Vagina (tissue), 2 donors: ENCODE data around the gene LAMB1. TPM values are rescaled to one million over a fixed set of nuclear protein-coding genes. Genes with fewer than 3 reads are reported as not detected.

Experiments
- DNase-seq, 2 donors: peaks; one replicate each; pipeline ENCODE4 v3.0.0-alpha.2; 2017; ENCODE audit errors: extremely low spot score in 2 of 2
- H3K27ac ChIP-seq: fragments of 200-600 bp; sonication (generic); one replicate; pipeline ENCODE4 v1.5.1; 2019
- H3K27me3 ChIP-seq: fragments of 200-600 bp; sonication (generic); one replicate; pipeline ENCODE4 v1.5.1; 2019
- H3K36me3 ChIP-seq, 2 donors: fragments of 200-600 bp; sonication (generic); one replicate each; pipeline ENCODE4 v1.5.1; 2017 to 2019
- H3K4me1 ChIP-seq: fragments of 200-600 bp; sonication (generic); one replicate; pipeline ENCODE4 v1.5.1; 2019
- H3K4me3 ChIP-seq, 2 donors: fragments of 200-600 bp; sonication (generic); 1 replicate in 1 of 2; 2 replicates in 1 of 2; pipeline ENCODE4 v1.5.1; 2016 to 2019
- H3K9me3 ChIP-seq: fragments of 200-600 bp; sonication (generic); one replicate; pipeline ENCODE4 v1.5.1; 2019
- POLR2A ChIP-seq, 2 donors: fragments of 450-650 bp; IDR thresholded peaks; one replicate each; pipeline ENCODE4 v1.6.1; 2017; ENCODE audit warnings: antibody characterized with exemption in 2 of 2, mild to moderate bottlenecking in 2 of 2, moderate library complexity in 2 of 2
- POLR2AphosphoS5 ChIP-seq, 2 donors: sonication (generic); formaldehyde crosslinking; IDR thresholded peaks; one replicate each; pipeline ENCODE4 v1.9.0; 2017; ENCODE audit warnings: antibody characterized with exemption in 2 of 2, mild to moderate bottlenecking in 2 of 2, low read depth in 1 of 2; ENCODE audit not compliant: insufficient read depth in 1 of 2
- intact Hi-C: fragments of 100-400 bp; cut with DNase I; formaldehyde crosslinking; loops from one replicate; pipeline ENCODE4 v1.15.1; 2023
- total RNA-seq: library from RNA; depleted of rRNA; stranded (reverse); fragments of >200 nt; gene quantifications from one replicate; pipeline ENCODE4 v1.2.3, GENCODE V29; 2016
- TF ChIP-seq, protein P1 (sequence below), 3 experiments: fragments of 450-650 bp in 2 of 3; fragments of 200-600 bp in 1 of 3; sonication (generic) in 1 of 3; IDR thresholded peaks; one replicate each; pipeline ENCODE4 v1.5.1; 2017 to 2019; ENCODE audit warnings: antibody characterized with exemption in 3 of 3, mild to moderate bottlenecking in 2 of 3, moderate library complexity in 2 of 3

The LAMB1 gene
- total RNA-seq, 1 donor from 2014 or later, result 152 TPM

DNA sequence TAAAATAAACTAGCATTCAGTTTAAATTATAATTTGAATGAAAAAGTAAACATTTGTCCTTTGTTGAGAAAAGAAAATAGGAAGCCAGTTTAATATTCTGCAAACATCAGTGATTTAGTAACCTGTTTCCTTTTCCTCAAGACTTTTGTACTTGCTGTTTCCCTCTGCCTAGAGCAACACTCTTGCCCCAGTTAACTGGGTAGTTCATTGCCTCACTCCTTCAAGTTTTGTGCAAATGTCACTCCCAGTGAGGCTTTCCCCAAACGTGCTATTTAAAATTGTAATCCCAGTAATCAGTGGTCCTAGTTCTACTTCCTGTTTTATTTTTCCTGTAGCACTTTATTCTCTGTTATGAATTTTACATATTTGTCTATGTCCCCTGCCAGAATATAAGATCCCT lies 88.1 kb downstream of the LAMB1 start:
- Histone ChIP-seq H3K27ac (no peak overlapping the region), H3K4me3 (no peak overlapping the region), H3K4me1 (no peaks in the 10 kb centered on the region), H3K27me3 (no peaks in the 10 kb centered on the region), H3K36me3 (peaks cover 0 to 54% of the 10 kb centered on the region in 2 donors), H3K9me3 (no peaks in the 10 kb centered on the region)
- TF ChIP-seq POLR2AphosphoS5 (IDR thresholded peaks at IDR 0.05; ENCODE audit: insufficient read depth in 1 of 2, low read depth in 1 of 2), result no peak
- intact Hi-C loops, result no loop called here
- no peak for DNase-seq

DNA sequence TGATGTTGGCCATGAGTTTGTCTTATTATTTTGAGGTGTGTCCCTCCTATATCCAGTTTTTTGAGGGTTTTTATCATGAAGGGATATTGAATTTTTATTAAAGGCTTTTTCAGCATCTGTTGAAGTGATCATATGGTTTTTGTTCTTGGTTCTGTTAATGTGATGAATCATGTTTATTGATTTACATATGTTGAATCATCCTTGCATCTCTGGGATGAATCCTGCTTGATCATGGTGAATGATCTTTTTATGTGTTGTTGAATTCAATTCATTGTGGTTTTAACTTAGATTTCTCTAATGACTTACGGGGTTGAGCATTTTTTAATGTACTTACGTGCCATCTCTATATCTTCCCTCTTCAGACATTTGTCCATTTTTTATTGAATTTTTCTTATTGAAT lies 89.1 kb downstream of the LAMB1 start:
- Histone ChIP-seq H3K4me3 (no peak overlapping the region), H3K27me3 (no peaks in the 10 kb centered on the region), H3K27ac (no peak overlapping the region), H3K9me3 (no peaks in the 10 kb centered on the region), H3K4me1 (no peaks in the 10 kb centered on the region), H3K36me3 (peaks cover 0 to 48% of the 10 kb centered on the region in 2 donors)
- TF ChIP-seq, protein P1, sequence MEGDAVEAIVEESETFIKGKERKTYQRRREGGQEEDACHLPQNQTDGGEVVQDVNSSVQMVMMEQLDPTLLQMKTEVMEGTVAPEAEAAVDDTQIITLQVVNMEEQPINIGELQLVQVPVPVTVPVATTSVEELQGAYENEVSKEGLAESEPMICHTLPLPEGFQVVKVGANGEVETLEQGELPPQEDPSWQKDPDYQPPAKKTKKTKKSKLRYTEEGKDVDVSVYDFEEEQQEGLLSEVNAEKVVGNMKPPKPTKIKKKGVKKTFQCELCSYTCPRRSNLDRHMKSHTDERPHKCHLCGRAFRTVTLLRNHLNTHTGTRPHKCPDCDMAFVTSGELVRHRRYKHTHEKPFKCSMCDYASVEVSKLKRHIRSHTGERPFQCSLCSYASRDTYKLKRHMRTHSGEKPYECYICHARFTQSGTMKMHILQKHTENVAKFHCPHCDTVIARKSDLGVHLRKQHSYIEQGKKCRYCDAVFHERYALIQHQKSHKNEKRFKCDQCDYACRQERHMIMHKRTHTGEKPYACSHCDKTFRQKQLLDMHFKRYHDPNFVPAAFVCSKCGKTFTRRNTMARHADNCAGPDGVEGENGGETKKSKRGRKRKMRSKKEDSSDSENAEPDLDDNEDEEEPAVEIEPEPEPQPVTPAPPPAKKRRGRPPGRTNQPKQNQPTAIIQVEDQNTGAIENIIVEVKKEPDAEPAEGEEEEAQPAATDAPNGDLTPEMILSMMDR (IDR thresholded peaks at IDR 0.05), result no peak
- TF ChIP-seq POLR2A (IDR thresholded peaks at IDR 0.05), result no peak
- TF ChIP-seq POLR2AphosphoS5 (IDR thresholded peaks at IDR 0.05; ENCODE audit: insufficient read depth in 1 of 2, low read depth in 1 of 2), result no peak
- DNase-seq, result no peak
- intact Hi-C loops, result no loop called here

DNA sequence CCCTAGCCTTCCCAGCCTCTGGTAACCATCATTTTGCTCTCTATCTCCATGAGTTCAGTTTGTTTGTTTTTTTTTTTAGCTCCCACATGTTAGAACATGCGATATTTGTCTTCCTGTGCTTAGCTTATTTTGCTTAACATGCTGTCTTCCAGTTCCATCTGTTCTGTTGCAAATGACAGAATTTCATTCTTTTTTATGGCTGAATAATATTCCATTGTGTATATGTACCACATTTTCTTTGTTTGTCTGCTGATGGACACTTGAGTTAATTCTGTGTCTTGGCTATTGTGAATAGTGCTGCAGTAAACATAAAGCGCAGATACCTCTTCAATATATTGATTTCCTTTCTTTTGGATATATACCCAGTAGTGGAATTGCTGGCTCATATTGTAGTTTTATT lies 91.0 kb downstream of the LAMB1 start:
- intact Hi-C loops, result no loop called here
- H3K27me3 ChIP-seq, result no peaks in the 10 kb centered on the region
- H3K4me3 ChIP-seq, result no peak overlapping the region
- no peaks in the 10 kb centered on the region for H3K4me1 ChIP-seq
- TF ChIP-seq, protein P1 (IDR thresholded peaks at IDR 0.05), result no peak
- TF ChIP-seq POLR2A (IDR thresholded peaks at IDR 0.05) (no peak), POLR2AphosphoS5 (IDR thresholded peaks at IDR 0.05; ENCODE audit: insufficient read depth in 1 of 2, low read depth in 1 of 2) (no peak)
- no peak overlapping the region for H3K27ac ChIP-seq
- H3K36me3 ChIP-seq, result peaks cover 0 to 43% of the 10 kb centered on the region in 2 donors
- H3K9me3 ChIP-seq, result no peaks in the 10 kb centered on the region
- DNase-seq, result no peak

DNA sequence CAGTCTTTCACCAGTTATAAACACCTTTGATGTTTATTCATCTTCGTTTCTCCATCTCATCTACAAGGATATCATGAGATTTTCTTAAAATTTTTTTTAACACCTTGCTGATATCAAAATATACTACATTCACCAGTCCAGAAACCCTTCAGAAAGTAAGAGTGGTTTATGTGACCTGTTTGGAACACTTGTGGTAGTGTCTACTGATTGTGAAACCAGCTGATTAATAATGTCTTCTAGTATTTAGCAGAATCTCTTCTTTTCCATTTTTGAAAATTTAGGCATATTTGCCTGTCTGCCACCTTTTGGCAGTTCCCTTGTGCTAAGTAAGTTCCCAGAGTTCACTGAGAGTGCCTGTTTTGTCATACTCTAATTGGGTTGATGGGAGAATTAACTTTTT lies 93.5 kb downstream of the LAMB1 start:
- intact Hi-C loops, result no loop called here
- Histone ChIP-seq H3K4me3 (no peak overlapping the region), H3K27me3 (no peaks in the 10 kb centered on the region), H3K9me3 (no peaks in the 10 kb centered on the region), H3K4me1 (no peaks in the 10 kb centered on the region), H3K36me3 (peaks cover 0 to 49% of the 10 kb centered on the region in 2 donors), H3K27ac (no peak overlapping the region)
- DNase-seq, result no peak
- TF ChIP-seq POLR2A (IDR thresholded peaks at IDR 0.05), result no peak
- TF ChIP-seq, protein P1 (IDR thresholded peaks at IDR 0.05), result no peak
- TF ChIP-seq POLR2AphosphoS5 (IDR thresholded peaks at IDR 0.05; ENCODE audit: insufficient read depth in 1 of 2, low read depth in 1 of 2), result no peak

DNA sequence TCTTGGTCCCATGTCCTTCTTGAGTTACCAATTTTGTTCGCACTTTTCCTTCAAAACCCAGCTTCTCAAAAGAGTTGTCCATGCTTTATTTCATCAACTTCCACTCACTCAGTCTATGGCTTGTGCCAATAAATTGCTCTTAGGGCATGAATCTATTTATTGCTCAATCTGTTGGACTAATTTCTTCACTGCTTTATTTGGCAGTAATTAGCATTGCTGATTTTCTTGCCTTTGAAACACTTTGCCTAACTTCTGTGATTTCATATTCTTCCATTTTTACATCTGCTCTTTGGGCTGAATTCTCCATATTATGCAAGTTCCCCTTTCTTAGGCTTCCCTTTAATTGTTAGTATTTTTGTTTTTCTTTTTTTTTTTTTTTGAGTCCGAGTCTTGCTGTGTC lies 95.2 kb downstream of the LAMB1 start:
- Histone ChIP-seq H3K9me3 (no peaks in the 10 kb centered on the region), H3K4me1 (no peaks in the 10 kb centered on the region), H3K36me3 (peaks cover 0 to 64% of the 10 kb centered on the region in 2 donors), H3K4me3 (no peak overlapping the region), H3K27me3 (no peaks in the 10 kb centered on the region), H3K27ac (no peak overlapping the region)
- TF ChIP-seq POLR2AphosphoS5 (IDR thresholded peaks at IDR 0.05; ENCODE audit: insufficient read depth in 1 of 2, low read depth in 1 of 2) (no peak), POLR2A (IDR thresholded peaks at IDR 0.05) (no peak)
- TF ChIP-seq, protein P1 (IDR thresholded peaks at IDR 0.05), result no peak
- DNase-seq, result no peak
- intact Hi-C loops, result no loop called here
